ENCODE data around the gene BDH1.

BDH1 gene

GRCh38 chr3:197507081-197507480, 48.7 kb downstream of the BDH1 start:
- Histone ChIP-seq H3K4me3 (ENCODE audit: low read length) (no peak overlapping the region), H3K27ac (ENCODE audit: low read length) (no peak overlapping the region), H3K4me1 (ENCODE audit: control insufficient read depth, low read depth, low read length) (peaks cover 6% of the 10 kb centered on the region), H3K36me3 (ENCODE audit: control insufficient read depth, low read depth, low read length) (peaks cover 3% of the 10 kb centered on the region), H3K9me3 (ENCODE audit: control insufficient read depth, low read depth, low read length) (no peaks in the 10 kb centered on the region), H3K27me3 (ENCODE audit: control insufficient read depth, insufficient read depth, low read length) (peaks cover 5% of the 10 kb centered on the region), H3K9ac (ENCODE audit: low read length) (no peak overlapping the region)

- Histone ChIP-seq H3K4me3 (ENCODE audit: low read length) (no peak overlapping the region), H3K4me1 (ENCODE audit: control insufficient read depth, low read depth, low read length) (peaks cover 6% of the 10 kb centered on the region), H3K9ac (ENCODE audit: low read length) (no peak overlapping the region), H3K27ac (ENCODE audit: low read length) (no peak overlapping the region), H3K27me3 (ENCODE audit: control insufficient read depth, insufficient read depth, low read length) (peaks cover 5% of the 10 kb centered on the region), H3K36me3 (ENCODE audit: control insufficient read depth, low read depth, low read length) (no peaks in the 10 kb centered on the region), H3K9me3 (ENCODE audit: control insufficient read depth, low read depth, low read length) (no peaks in the 10 kb centered on the region)
Measured at GRCh38 chr3:197505796-197506548, 49.8 kb downstream of the BDH1 start.

GRCh38 chr3:197504641-197505121, 51.1 kb downstream of the BDH1 start:
- no peaks in the 10 kb centered on the region for H3K36me3 ChIP-seq (ENCODE audit: control insufficient read depth, low read depth, low read length)
- no peaks in the 10 kb centered on the region for H3K9me3 ChIP-seq (ENCODE audit: control insufficient read depth, low read depth, low read length)
- no peak overlapping the region for H3K9ac ChIP-seq (ENCODE audit: low read length)
- peaks cover 5% of the 10 kb centered on the region for H3K27me3 ChIP-seq (ENCODE audit: control insufficient read depth, insufficient read depth, low read length)
- H3K4me3 ChIP-seq (ENCODE audit: low read length) = no peak overlapping the region
- H3K27ac ChIP-seq (ENCODE audit: low read length) = no peak overlapping the region
- H3K4me1 ChIP-seq (ENCODE audit: control insufficient read depth, low read depth, low read length) = peaks cover 4% of the 10 kb centered on the region

- Histone ChIP-seq H3K27me3 (ENCODE audit: control insufficient read depth, insufficient read depth, low read length) (peaks cover under 1% of the 10 kb centered on the region), H3K27ac (ENCODE audit: low read length) (no peak overlapping the region), H3K4me1 (ENCODE audit: control insufficient read depth, low read depth, low read length) (no peaks in the 10 kb centered on the region), H3K36me3 (ENCODE audit: control insufficient read depth, low read depth, low read length) (no peaks in the 10 kb centered on the region), H3K9ac (ENCODE audit: low read length) (no peak overlapping the region), H3K4me3 (ENCODE audit: low read length) (no peak overlapping the region), H3K9me3 (ENCODE audit: control insufficient read depth, low read depth, low read length) (no peaks in the 10 kb centered on the region)
Measured at GRCh38 chr3:197504229-197504628, 51.5 kb downstream of the BDH1 start.

GRCh38 chr3:197503652-197504051, 52.1 kb downstream of the BDH1 start:
- Histone ChIP-seq H3K27ac (ENCODE audit: low read length) (no peak overlapping the region), H3K4me3 (ENCODE audit: low read length) (no peak overlapping the region), H3K9me3 (ENCODE audit: control insufficient read depth, low read depth, low read length) (no peaks in the 10 kb centered on the region), H3K27me3 (ENCODE audit: control insufficient read depth, insufficient read depth, low read length) (no peaks in the 10 kb centered on the region), H3K9ac (ENCODE audit: low read length) (no peak overlapping the region), H3K36me3 (ENCODE audit: control insufficient read depth, low read depth, low read length) (no peaks in the 10 kb centered on the region), H3K4me1 (ENCODE audit: control insufficient read depth, low read depth, low read length) (no peaks in the 10 kb centered on the region)

GRCh38 chr3:197501879-197502620, 53.7 kb downstream of the BDH1 start:
- Histone ChIP-seq H3K36me3 (ENCODE audit: control insufficient read depth, low read depth, low read length) (no peaks in the 10 kb centered on the region), H3K27ac (ENCODE audit: low read length) (no peak overlapping the region), H3K4me3 (ENCODE audit: low read length) (no peak overlapping the region), H3K4me1 (ENCODE audit: control insufficient read depth, low read depth, low read length) (no peaks in the 10 kb centered on the region), H3K9me3 (ENCODE audit: control insufficient read depth, low read depth, low read length) (no peaks in the 10 kb centered on the region), H3K27me3 (ENCODE audit: control insufficient read depth, insufficient read depth, low read length) (no peaks in the 10 kb centered on the region), H3K9ac (ENCODE audit: low read length) (no peak overlapping the region)

- Histone ChIP-seq H3K27me3 (ENCODE audit: control insufficient read depth, insufficient read depth, low read length) (no peaks in the 10 kb centered on the region), H3K9ac (ENCODE audit: low read length) (no peak overlapping the region), H3K9me3 (ENCODE audit: control insufficient read depth, low read depth, low read length) (no peaks in the 10 kb centered on the region), H3K27ac (ENCODE audit: low read length) (no peak overlapping the region), H3K4me3 (ENCODE audit: low read length) (no peak overlapping the region), H3K36me3 (ENCODE audit: control insufficient read depth, low read depth, low read length) (no peaks in the 10 kb centered on the region), H3K4me1 (ENCODE audit: control insufficient read depth, low read depth, low read length) (no peaks in the 10 kb centered on the region)
Measured at GRCh38 chr3:197501496-197501878, 54.3 kb downstream of the BDH1 start.

GRCh38 chr3:197500812-197501211, 55.0 kb downstream of the BDH1 start:
- no peak overlapping the region for H3K9ac ChIP-seq (ENCODE audit: low read length)

GRCh38 chr3:197499427-197499826, 56.3 kb downstream of the BDH1 start:
- Histone ChIP-seq H3K27ac (ENCODE audit: low read length) (no peak overlapping the region), H3K4me1 (ENCODE audit: control insufficient read depth, low read depth, low read length) (no peaks in the 10 kb centered on the region), H3K36me3 (ENCODE audit: control insufficient read depth, low read depth, low read length) (no peaks in the 10 kb centered on the region), H3K9me3 (ENCODE audit: control insufficient read depth, low read depth, low read length) (no peaks in the 10 kb centered on the region), H3K9ac (ENCODE audit: low read length) (no peak overlapping the region), H3K4me3 (ENCODE audit: low read length) (no peak overlapping the region), H3K27me3 (ENCODE audit: control insufficient read depth, insufficient read depth, low read length) (no peaks in the 10 kb centered on the region)

More at GRCh38 chr3:197500812-197501211, 55.0 kb downstream of the BDH1 start:
- no peaks in the 10 kb centered on the region for H3K36me3 ChIP-seq (ENCODE audit: control insufficient read depth, low read depth, low read length)
- no peaks in the 10 kb centered on the region for H3K4me1 ChIP-seq (ENCODE audit: control insufficient read depth, low read depth, low read length)
- H3K9me3 ChIP-seq (ENCODE audit: control insufficient read depth, low read depth, low read length) = no peaks in the 10 kb centered on the region
- H3K27ac ChIP-seq (ENCODE audit: low read length) = no peak overlapping the region
- H3K4me3 ChIP-seq (ENCODE audit: low read length) = no peak overlapping the region
- H3K27me3 ChIP-seq (ENCODE audit: control insufficient read depth, insufficient read depth, low read length) = no peaks in the 10 kb centered on the region

- Histone ChIP-seq H3K4me1 (ENCODE audit: control insufficient read depth, low read depth, low read length) (no peaks in the 10 kb centered on the region), H3K27me3 (ENCODE audit: control insufficient read depth, insufficient read depth, low read length) (no peaks in the 10 kb centered on the region), H3K9ac (ENCODE audit: low read length) (no peak overlapping the region), H3K27ac (ENCODE audit: low read length) (no peak overlapping the region), H3K36me3 (ENCODE audit: control insufficient read depth, low read depth, low read length) (no peaks in the 10 kb centered on the region), H3K9me3 (ENCODE audit: control insufficient read depth, low read depth, low read length) (no peaks in the 10 kb centered on the region), H3K4me3 (ENCODE audit: low read length) (no peak overlapping the region)
Measured at GRCh38 chr3:197498499-197499241, 57.1 kb downstream of the BDH1 start.

GRCh38 chr3:197496746-197497125, 59.0 kb downstream of the BDH1 start:
- Histone ChIP-seq H3K27ac (ENCODE audit: low read length) (no peak overlapping the region), H3K4me3 (ENCODE audit: low read length) (no peak overlapping the region), H3K9ac (ENCODE audit: low read length) (no peak overlapping the region), H3K4me1 (ENCODE audit: control insufficient read depth, low read depth, low read length) (no peaks in the 10 kb centered on the region), H3K9me3 (ENCODE audit: control insufficient read depth, low read depth, low read length) (no peaks in the 10 kb centered on the region), H3K27me3 (ENCODE audit: control insufficient read depth, insufficient read depth, low read length) (no peaks in the 10 kb centered on the region), H3K36me3 (ENCODE audit: control insufficient read depth, low read depth, low read length) (no peaks in the 10 kb centered on the region)

Measured in iPS-18a (cell line).